Mucosa of descending colon (tissue), 3 donors: ENCODE data around the gene MAP2K6. TPM values are rescaled to one million over a fixed set of nuclear protein-coding genes. Genes with fewer than 3 reads are reported as not detected.

Experiments
- ATAC-seq: fragments of 200-7000 bp; cut with Tn5 transposase; one replicate; pipeline ENCODE4 v1.9.1; 2020; ENCODE audit warnings: mild to moderate bottlenecking, moderate library complexity
- DNase-seq, 3 donors: peaks; one replicate each; pipeline ENCODE4 v3.0.0-alpha.2; 2020
- H3K36me3 ChIP-seq: fragments of 200-600 bp; one replicate; pipeline ENCODE4 v1.8.0; 2021; ENCODE audit warnings: low read depth, mild to moderate bottlenecking
- H3K4me1 ChIP-seq: fragments of 200-600 bp; one replicate; pipeline ENCODE4 v1.8.0; 2021; ENCODE audit warnings: low read depth, mild to moderate bottlenecking
- H3K4me3 ChIP-seq: fragments of 200-600 bp; one replicate; pipeline ENCODE4 v1.8.0; 2021; ENCODE audit warnings: mild to moderate bottlenecking
- H3K9me3 ChIP-seq: fragments of 200-600 bp; one replicate; pipeline ENCODE4 v1.8.0; 2021; ENCODE audit warnings: mild to moderate bottlenecking
- CTCF ChIP-seq: fragments of 200-600 bp; IDR thresholded peaks from one replicate; pipeline ENCODE4 v1.8.0; 2022; ENCODE audit warnings: antibody characterized with exemption, mild to moderate bottlenecking
- intact Hi-C, 2 donors: fragments of 100-400 bp; cut with DNase I in 1 of 2; cut with micrococcal nuclease in 1 of 2; formaldehyde crosslinking; loops; one replicate each; pipeline versions ENCODE4 v1.11.0 to v1.11.1; 2022; cut with DNase I, micrococcal nuclease
- total RNA-seq, 3 donors: library from RNA; stranded (reverse); fragmentation: NEBNext Ultra II Directional in 2 of 3; extraction: Animal tissue kit (Norgen Biotek cat#: 25700) in 2 of 3; gene quantifications; one replicate each; pipeline versions ENCODE4 v1.2.1 to v1.2.4, GENCODE V29; 2021 to 2023
- donor health status: DM: no; HTN: no; CAD: no; lungs with moderate emphysema.
- donor health status: DM: no; HTN: no; CAD: no.
- donor health status: DM: no; HTN: yes; CAD: no.

The MAP2K6 gene
- total RNA-seq, 3 donors from 2014 or later: 62.9 to 146 (median 117) TPM

- intact Hi-C loops: loop anchor here in 1 of 2 donors (10.0 kb wide), 1 partner anchor 77 kb away; no protein-coding TSS in a partner anchor
- Histone ChIP-seq H3K4me1 (peaks cover 28% of the 10 kb centered on the region), H3K36me3 (no peaks in the 10 kb centered on the region), H3K9me3 (no peaks in the 10 kb centered on the region), H3K4me3 (no peak overlapping the region)
- DNase-seq: no peak
- no peak for TF ChIP-seq CTCF
- ATAC-seq: peak; percentile 36
Measured at GRCh38 chr17:69427486-69428197, 13.1 kb downstream of the MAP2K6 start.

GRCh38 chr17:69428252-69428980 lies 13.9 kb downstream of the MAP2K6 start:
- intact Hi-C loops: loop anchor here in 1 of 2 donors (10.0 kb wide), 1 partner anchor 76 kb away; no protein-coding TSS in a partner anchor
- no peaks in the 10 kb centered on the region for H3K9me3 ChIP-seq
- ATAC-seq: peak; percentile 79
- peak in 1 of 3 donors; percentile 72 for DNase-seq
- no peak overlapping the region for H3K4me3 ChIP-seq
- H3K4me1 ChIP-seq: peaks cover 34% of the 10 kb centered on the region
- no peak for TF ChIP-seq CTCF
- H3K36me3 ChIP-seq: no peaks in the 10 kb centered on the region

- no peak for ATAC-seq
- intact Hi-C loops: no loop called here
Measured at GRCh38 chr17:69430488-69430887, 16.0 kb downstream of the MAP2K6 start.

GRCh38 chr17:69431835-69432234 lies 17.3 kb downstream of the MAP2K6 start:
- TF ChIP-seq CTCF: no peak
- H3K4me1 ChIP-seq: peaks cover 34% of the 10 kb centered on the region
- H3K4me3 ChIP-seq: no peak overlapping the region
- intact Hi-C loops: no loop called here
- DNase-seq (no peak), ATAC-seq (no peak)
- no peaks in the 10 kb centered on the region for H3K36me3 ChIP-seq
- H3K9me3 ChIP-seq: no peaks in the 10 kb centered on the region

More at GRCh38 chr17:69430488-69430887, 16.0 kb downstream of the MAP2K6 start:
- H3K36me3 ChIP-seq: no peaks in the 10 kb centered on the region
- TF ChIP-seq CTCF: no peak
- H3K9me3 ChIP-seq: no peaks in the 10 kb centered on the region
- no peak for DNase-seq
- H3K4me1 ChIP-seq: peaks cover 40% of the 10 kb centered on the region
- H3K4me3 ChIP-seq: no peak overlapping the region

GRCh38 chr17:69433093-69433492 lies 18.6 kb downstream of the MAP2K6 start:
- no peak for DNase-seq
- intact Hi-C loops: no loop called here
- no peak for TF ChIP-seq CTCF
- Histone ChIP-seq H3K4me3 (no peak overlapping the region), H3K36me3 (no peaks in the 10 kb centered on the region), H3K4me1 (peaks cover 25% of the 10 kb centered on the region), H3K9me3 (no peaks in the 10 kb centered on the region)
- ATAC-seq: peak; percentile 70
